Spinal cord (tissue), 10 donors: ENCODE measurements around the gene KANK4. TPM values are rescaled to one million over a fixed set of nuclear protein-coding genes. Genes with fewer than 3 reads are reported as not detected.

Experiments used
- DNase-seq, 6 donors: peaks; one replicate each; pipeline versions ENCODE4 v3.0.0 to v3.0.0-alpha.2; 2013 to 2015; ENCODE audit warnings: low spot score in 6 of 6, low read depth in 4 of 6
- H3K27ac ChIP-seq: one replicate; pipeline ENCODE4 v1.5.1; 2013; ENCODE audit warnings: low read depth, low read length, control low read depth
- H3K27me3 ChIP-seq: one replicate; pipeline ENCODE4 v1.6.1; 2013; ENCODE audit warnings: low read length; ENCODE audit not compliant: control insufficient read depth, insufficient read depth
- H3K36me3 ChIP-seq: one replicate; pipeline ENCODE4 v1.6.1; 2013; ENCODE audit warnings: low read length; ENCODE audit not compliant: control insufficient read depth, insufficient read depth
- H3K4me1 ChIP-seq: one replicate; pipeline ENCODE4 v1.6.1; 2013; ENCODE audit warnings: low read length; ENCODE audit not compliant: control insufficient read depth, insufficient read depth
- H3K4me3 ChIP-seq: one replicate; pipeline ENCODE4 v1.5.1; 2013; ENCODE audit warnings: low read depth, low read length, control low read depth
- H3K9me3 ChIP-seq: one replicate; pipeline ENCODE4 v1.6.1; 2013; ENCODE audit warnings: low read length; ENCODE audit not compliant: control insufficient read depth, insufficient read depth
- WGBS: methylation state at CpG from one replicate; pipeline ENCODE4 v1.1.5; 2013; ENCODE audit warnings: missing lambda C conversion rate; ENCODE audit not compliant: insufficient coverage; 5-methylcytosine and 5-hydroxymethylcytosine counted together
- polyA plus RNA-seq, 2 donors: library from polyadenylated mRNA; unstranded; fragments of 120-200 nt; gene quantifications; one replicate each; pipeline ENCODE4 v1.2.1, GENCODE V29; 2013; ENCODE audit not compliant: insufficient read length in 2 of 2
- total RNA-seq, 2 donors: library from RNA; depleted of rRNA in 1 of 2; stranded (reverse); fragments of 120-200 nt in 1 of 2; fragments of >200 nt in 1 of 2; gene quantifications; one replicate each; pipeline versions ENCODE4 v1.2.3 to v1.2.4, GENCODE V29; 2013 to 2014
- donor health status: healthy.

Gene KANK4
- total and polyA plus RNA-seq, 4 donors = 8.9 to 23.8 (median 19.6) TPM

GRCh38 chr1:62357916-62358315 lies 38.7 kb upstream of the KANK4 start:
- Histone ChIP-seq H3K9me3 (no peaks in the 10 kb centered on the region), H3K4me3 (no peak overlapping the region), H3K27me3 (no peaks in the 10 kb centered on the region), H3K4me1 (no peaks in the 10 kb centered on the region), H3K27ac (no peak overlapping the region), H3K36me3 (no peaks in the 10 kb centered on the region)
- 100% methylated on average over 2 of the region's 6 CpGs for WGBS
- DNase-seq = no peak

- DNase-seq = no peak
- no peak overlapping the region for H3K27ac ChIP-seq
- no peak overlapping the region for H3K4me3 ChIP-seq
- no peaks in the 10 kb centered on the region for H3K9me3 ChIP-seq
- no peaks in the 10 kb centered on the region for H3K36me3 ChIP-seq
- no peaks in the 10 kb centered on the region for H3K27me3 ChIP-seq
- no peaks in the 10 kb centered on the region for H3K4me1 ChIP-seq
- WGBS = no CpG with 5 or more reads among the region's 1 CpG
Measured at GRCh38 chr1:62356257-62356835, 37.1 kb upstream of the KANK4 start.

GRCh38 chr1:62355095-62355494 lies 35.9 kb upstream of the KANK4 start:
- no peak overlapping the region for H3K4me3 ChIP-seq
- no peaks in the 10 kb centered on the region for H3K9me3 ChIP-seq
- H3K4me1 ChIP-seq = no peaks in the 10 kb centered on the region
- H3K36me3 ChIP-seq = no peaks in the 10 kb centered on the region
- no peak overlapping the region for H3K27ac ChIP-seq
- DNase-seq = no peak
- 99% methylated on average over 7 of the region's 8 CpGs for WGBS
- no peaks in the 10 kb centered on the region for H3K27me3 ChIP-seq

- Histone ChIP-seq H3K36me3 (no peaks in the 10 kb centered on the region), H3K27ac (no peak overlapping the region), H3K4me3 (no peak overlapping the region), H3K4me1 (no peaks in the 10 kb centered on the region), H3K9me3 (no peaks in the 10 kb centered on the region), H3K27me3 (no peaks in the 10 kb centered on the region)
- DNase-seq = no peak
- 92% methylated on average over 3 of the region's 3 CpGs for WGBS
Measured at GRCh38 chr1:62353853-62354252, 34.6 kb upstream of the KANK4 start.

GRCh38 chr1:62352387-62352786 lies 33.2 kb upstream of the KANK4 start:
- Histone ChIP-seq H3K9me3 (no peaks in the 10 kb centered on the region), H3K27ac (no peak overlapping the region), H3K36me3 (no peaks in the 10 kb centered on the region), H3K4me1 (no peaks in the 10 kb centered on the region), H3K27me3 (no peaks in the 10 kb centered on the region), H3K4me3 (no peak overlapping the region)
- WGBS = 82% methylated on average over 3 of the region's 4 CpGs
- DNase-seq = no peak

GRCh38 chr1:62349470-62350233 lies 30.4 kb upstream of the KANK4 start:
- Histone ChIP-seq H3K4me1 (no peaks in the 10 kb centered on the region), H3K27ac (no peak overlapping the region), H3K27me3 (no peaks in the 10 kb centered on the region), H3K9me3 (no peaks in the 10 kb centered on the region), H3K36me3 (no peaks in the 10 kb centered on the region), H3K4me3 (no peak overlapping the region)
- WGBS = no CpG with 5 or more reads among the region's 2 CpGs
- DNase-seq = no peak

GRCh38 chr1:62346886-62347285 lies 27.7 kb upstream of the KANK4 start:
- WGBS = 96% methylated on average over 4 of the region's 4 CpGs
- H3K27ac ChIP-seq = no peak overlapping the region

GRCh38 chr1:62343911-62344310 lies 24.7 kb upstream of the KANK4 start:
- Histone ChIP-seq H3K4me3 (no peak overlapping the region), H3K27me3 (no peaks in the 10 kb centered on the region), H3K27ac (no peak overlapping the region), H3K9me3 (no peaks in the 10 kb centered on the region), H3K4me1 (no peaks in the 10 kb centered on the region), H3K36me3 (no peaks in the 10 kb centered on the region)
- WGBS = 92% methylated on average over 5 of the region's 5 CpGs
- DNase-seq = no peak

More at GRCh38 chr1:62346886-62347285, 27.7 kb upstream of the KANK4 start:
- Histone ChIP-seq H3K4me3 (no peak overlapping the region), H3K36me3 (no peaks in the 10 kb centered on the region), H3K27me3 (no peaks in the 10 kb centered on the region), H3K9me3 (no peaks in the 10 kb centered on the region), H3K4me1 (no peaks in the 10 kb centered on the region)
- DNase-seq = no peak

GRCh38 chr1:62342270-62342669 lies 23.0 kb upstream of the KANK4 start:
- DNase-seq = no peak
- WGBS = 93% methylated on average over 1 of the region's 3 CpGs
- Histone ChIP-seq H3K27ac (no peak overlapping the region), H3K36me3 (no peaks in the 10 kb centered on the region), H3K9me3 (no peaks in the 10 kb centered on the region), H3K27me3 (no peaks in the 10 kb centered on the region), H3K4me3 (no peak overlapping the region), H3K4me1 (peaks cover 15% of the 10 kb centered on the region)

GRCh38 chr1:62341615-62342014 lies 22.4 kb upstream of the KANK4 start:
- H3K4me1 ChIP-seq = peaks cover 22% of the 10 kb centered on the region
- WGBS = no CpG with 5 or more reads among the region's 4 CpGs
- no peak overlapping the region for H3K4me3 ChIP-seq
- DNase-seq = no peak
- H3K9me3 ChIP-seq = no peaks in the 10 kb centered on the region
- H3K36me3 ChIP-seq = no peaks in the 10 kb centered on the region
- no peak overlapping the region for H3K27ac ChIP-seq
- no peaks in the 10 kb centered on the region for H3K27me3 ChIP-seq
